ENCODE data around the gene URB1.

The URB1 gene

GRCh38 chr21:32337206-32337605 is 55.6 kb downstream of the URB1 start:
- H4K20me1 ChIP-seq (ENCODE audit: insufficient read depth, low read length, poor library complexity, severe bottlenecking): no peaks in the 10 kb centered on the region
- no peak for TF ChIP-seq EZH2phosphoT487 (IDR thresholded peaks at IDR 0.05; ENCODE audit: borderline replicate concordance)
- TF ChIP-seq, protein P1, sequence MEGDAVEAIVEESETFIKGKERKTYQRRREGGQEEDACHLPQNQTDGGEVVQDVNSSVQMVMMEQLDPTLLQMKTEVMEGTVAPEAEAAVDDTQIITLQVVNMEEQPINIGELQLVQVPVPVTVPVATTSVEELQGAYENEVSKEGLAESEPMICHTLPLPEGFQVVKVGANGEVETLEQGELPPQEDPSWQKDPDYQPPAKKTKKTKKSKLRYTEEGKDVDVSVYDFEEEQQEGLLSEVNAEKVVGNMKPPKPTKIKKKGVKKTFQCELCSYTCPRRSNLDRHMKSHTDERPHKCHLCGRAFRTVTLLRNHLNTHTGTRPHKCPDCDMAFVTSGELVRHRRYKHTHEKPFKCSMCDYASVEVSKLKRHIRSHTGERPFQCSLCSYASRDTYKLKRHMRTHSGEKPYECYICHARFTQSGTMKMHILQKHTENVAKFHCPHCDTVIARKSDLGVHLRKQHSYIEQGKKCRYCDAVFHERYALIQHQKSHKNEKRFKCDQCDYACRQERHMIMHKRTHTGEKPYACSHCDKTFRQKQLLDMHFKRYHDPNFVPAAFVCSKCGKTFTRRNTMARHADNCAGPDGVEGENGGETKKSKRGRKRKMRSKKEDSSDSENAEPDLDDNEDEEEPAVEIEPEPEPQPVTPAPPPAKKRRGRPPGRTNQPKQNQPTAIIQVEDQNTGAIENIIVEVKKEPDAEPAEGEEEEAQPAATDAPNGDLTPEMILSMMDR (conservative IDR thresholded peaks at IDR 0.05; ENCODE audit: low read length): no peak
- H3K4me2 ChIP-seq (ENCODE audit: low read depth, low read length, poor library complexity, severe bottlenecking): no peak overlapping the region
- H2AFZ ChIP-seq (ENCODE audit: low read length): no peak overlapping the region
- H3K4me3 ChIP-seq (ENCODE audit: low read length, poor library complexity, severe bottlenecking): no peak overlapping the region
- no peaks in the 10 kb centered on the region for H3K4me1 ChIP-seq (ENCODE audit: insufficient read depth, low read length, poor library complexity, severe bottlenecking)
- H3K27me3 ChIP-seq (ENCODE audit: insufficient read depth, low read length, poor library complexity, severe bottlenecking): no peaks in the 10 kb centered on the region
- peaks cover 10% of the 10 kb centered on the region; the same call in 1 of the 2 replicates for H3K36me3 ChIP-seq (ENCODE audit: insufficient read depth, low read length)
- no peaks in the 10 kb centered on the region for H3K9me3 ChIP-seq (ENCODE audit: insufficient read depth, low read depth, low read length)
- H3F3A ChIP-seq (ENCODE audit: low read depth): no peaks in the 10 kb centered on the region
- no peaks in the 10 kb centered on the region for H3K79me2 ChIP-seq (ENCODE audit: insufficient read depth, low read length)
- H3K9ac ChIP-seq (ENCODE audit: low read depth, low read length, poor library complexity, severe bottlenecking): no peak overlapping the region
- H3K9me2 ChIP-seq (replicated peaks; ENCODE audit: low read depth, low read length): no peaks in the 10 kb centered on the region

- Histone ChIP-seq H4K20me1 (ENCODE audit: insufficient read depth, low read length, poor library complexity, severe bottlenecking) (no peaks in the 10 kb centered on the region), H3K79me2 (ENCODE audit: insufficient read depth, low read length) (no peaks in the 10 kb centered on the region), H3K4me2 (ENCODE audit: low read depth, low read length, poor library complexity, severe bottlenecking) (no peak overlapping the region), H3K9me3 (ENCODE audit: insufficient read depth, low read depth, low read length) (no peaks in the 10 kb centered on the region), H3K9me2 (replicated peaks; ENCODE audit: low read depth, low read length) (no peaks in the 10 kb centered on the region), H3K4me3 (ENCODE audit: low read length, poor library complexity, severe bottlenecking) (no peak overlapping the region), H3F3A (ENCODE audit: low read depth) (no peaks in the 10 kb centered on the region), H3K4me1 (ENCODE audit: insufficient read depth, low read length, poor library complexity, severe bottlenecking) (no peaks in the 10 kb centered on the region), H2AFZ (ENCODE audit: low read length) (no peak overlapping the region), H3K9ac (ENCODE audit: low read depth, low read length, poor library complexity, severe bottlenecking) (no peak overlapping the region), H3K27me3 (ENCODE audit: insufficient read depth, low read length, poor library complexity, severe bottlenecking) (no peaks in the 10 kb centered on the region), H3K36me3 (ENCODE audit: insufficient read depth, low read length) (peaks cover 10% of the 10 kb centered on the region; the same call in 1 of the 2 replicates)
- no peak for TF ChIP-seq EZH2phosphoT487 (IDR thresholded peaks at IDR 0.05; ENCODE audit: borderline replicate concordance)
- TF ChIP-seq, protein P1 (conservative IDR thresholded peaks at IDR 0.05; ENCODE audit: low read length): no peak
Measured at GRCh38 chr21:32336711-32337110, 56.1 kb downstream of the URB1 start.

GRCh38 chr21:32335601-32336575 is 56.9 kb downstream of the URB1 start:
- peaks cover 10% of the 10 kb centered on the region; the same call in 1 of the 2 replicates for H3K36me3 ChIP-seq (ENCODE audit: insufficient read depth, low read length)
- H3K9ac ChIP-seq (ENCODE audit: low read depth, low read length, poor library complexity, severe bottlenecking): no peak overlapping the region
- no peaks in the 10 kb centered on the region for H3K79me2 ChIP-seq (ENCODE audit: insufficient read depth, low read length)
- no peak overlapping the region for H2AFZ ChIP-seq (ENCODE audit: low read length)
- H3K9me2 ChIP-seq (replicated peaks; ENCODE audit: low read depth, low read length): no peaks in the 10 kb centered on the region
- no peaks in the 10 kb centered on the region for H3F3A ChIP-seq (ENCODE audit: low read depth)
- H3K4me2 ChIP-seq (ENCODE audit: low read depth, low read length, poor library complexity, severe bottlenecking): no peak overlapping the region
- TF ChIP-seq, protein P1 (conservative IDR thresholded peaks at IDR 0.05; ENCODE audit: low read length): no peak
- TF ChIP-seq EZH2phosphoT487 (IDR thresholded peaks at IDR 0.05; ENCODE audit: borderline replicate concordance): no peak
- H3K9me3 ChIP-seq (ENCODE audit: insufficient read depth, low read depth, low read length): no peaks in the 10 kb centered on the region
- no peak overlapping the region for H3K4me3 ChIP-seq (ENCODE audit: low read length, poor library complexity, severe bottlenecking)
- no peaks in the 10 kb centered on the region for H3K27me3 ChIP-seq (ENCODE audit: insufficient read depth, low read length, poor library complexity, severe bottlenecking)
- no peaks in the 10 kb centered on the region for H4K20me1 ChIP-seq (ENCODE audit: insufficient read depth, low read length, poor library complexity, severe bottlenecking)
- no peaks in the 10 kb centered on the region for H3K4me1 ChIP-seq (ENCODE audit: insufficient read depth, low read length, poor library complexity, severe bottlenecking)

Measured in Loucy (cell line).